HEK293 (cell line): ENCODE data around the gene RPL7A.

Experiments
- CTCF ChIA-PET: fragments of 350-600 bp; formaldehyde crosslinking; extraction: SDS; loops from one replicate; lab custom pipeline; 2021; ENCODE audit warnings: antibody characterized with exemption; lab: Yijun Ruan, JAX
- POLR2A ChIA-PET: fragments of 300-600 bp; formaldehyde crosslinking; extraction: SDS; loops from one replicate; lab custom pipeline; 2020; ENCODE audit warnings: antibody characterized with exemption, inconsistent platforms; lab: Yijun Ruan, JAX
- H3K27ac ChIP-seq: fragments of 200-500 bp; sonication (Bioruptor generic); 2 replicates; pipeline ENCODE4 v1.5.1; 2014; ENCODE audit warnings: low read depth, low read length, control low read depth, inconsistent platforms; ENCODE audit errors: extremely low read depth
- H3K36me3 ChIP-seq, 2 experiments: fragments of 200-500 bp in 1 of 2; sonication (Bioruptor generic) in 1 of 2; 1 replicate in 1 of 2; 2 replicates in 1 of 2; pipeline ENCODE4 v1.5.1; 2014 to 2017; ENCODE audit warnings: inconsistent platforms in 2 of 2, low read length in 2 of 2; ENCODE audit not compliant: control insufficient read depth in 2 of 2, insufficient read depth in 1 of 2
- H3K4me1 ChIP-seq: fragments of 200-500 bp; sonication (Bioruptor generic); 2 replicates; pipeline ENCODE4 v1.5.1; 2014; ENCODE audit warnings: mild to moderate bottlenecking, low read length, inconsistent platforms; ENCODE audit not compliant: control insufficient read depth, insufficient read depth
- H3K4me3 ChIP-seq: 2 replicates; pipeline ENCODE4 v1.5.1; 2011; ENCODE audit warnings: low read depth, mild to moderate bottlenecking, control low read depth, low read length, moderate library complexity
- H3K9me3 ChIP-seq: fragments of 200-500 bp; sonication (Bioruptor generic); 2 replicates; pipeline ENCODE4 v1.5.1; 2014; ENCODE audit warnings: low read depth, low read length, inconsistent platforms; ENCODE audit not compliant: control insufficient read depth, insufficient read depth
- EGR2 ChIP-seq: fragments of 450-650 bp; formaldehyde crosslinking; IDR thresholded peaks from 2 replicates; pipeline ENCODE4 v1.5.1; 2016; ENCODE audit warnings: low read depth, missing biosample characterization, missing genetic modification characterization
- GLI4 ChIP-seq: fragments of 450-650 bp; formaldehyde crosslinking; IDR thresholded peaks from 2 replicates; pipeline ENCODE4 v1.5.1; 2016; ENCODE audit warnings: missing biosample characterization, missing genetic modification characterization
- INSM2 ChIP-seq: fragments of 450-650 bp; formaldehyde crosslinking; IDR thresholded peaks from 2 replicates; pipeline ENCODE4 v1.5.1; 2016; ENCODE audit warnings: missing biosample characterization, missing genetic modification characterization
- KLF1 ChIP-seq: fragments of 450-650 bp; formaldehyde crosslinking; IDR thresholded peaks from 2 replicates; pipeline ENCODE4 v1.5.1; 2016; ENCODE audit warnings: missing biosample characterization, missing genetic modification characterization
- KLF8 ChIP-seq: fragments of 450-650 bp; formaldehyde crosslinking; IDR thresholded peaks from 2 replicates; pipeline ENCODE4 v1.5.1; 2016; ENCODE audit warnings: missing biosample characterization, missing genetic modification characterization
- KLF9 ChIP-seq: fragments of 450-650 bp; formaldehyde crosslinking; IDR thresholded peaks from 2 replicates; pipeline ENCODE4 v1.5.1; 2016; ENCODE audit warnings: missing biosample characterization, missing genetic modification characterization, low read depth
- PRDM4 ChIP-seq: fragments of 450-650 bp; formaldehyde crosslinking; IDR thresholded peaks from 2 replicates; pipeline ENCODE4 v1.5.1; 2017; ENCODE audit warnings: missing biosample characterization, missing genetic modification characterization
- RBAK ChIP-seq: fragments of 450-650 bp; formaldehyde crosslinking; IDR thresholded peaks from 2 replicates; pipeline ENCODE4 v1.5.1; 2016; ENCODE audit warnings: missing biosample characterization, missing genetic modification characterization
- SCRT2 ChIP-seq: fragments of 450-650 bp; formaldehyde crosslinking; IDR thresholded peaks from 2 replicates; pipeline ENCODE4 v1.5.1; 2016; ENCODE audit warnings: missing biosample characterization, missing genetic modification characterization
- SP2 ChIP-seq: fragments of 450-650 bp; formaldehyde crosslinking; IDR thresholded peaks from 2 replicates; pipeline ENCODE4 v1.5.1; 2016; ENCODE audit warnings: missing biosample characterization, missing genetic modification characterization
- SP3 ChIP-seq: fragments of 450-650 bp; formaldehyde crosslinking; IDR thresholded peaks from 2 replicates; pipeline ENCODE4 v1.5.1; 2016; ENCODE audit warnings: missing biosample characterization, missing genetic modification characterization
- ZBTB11 ChIP-seq: fragments of 450-650 bp; formaldehyde crosslinking; conservative IDR thresholded peaks from 2 replicates; pipeline ENCODE4 v1.5.1; 2016; ENCODE audit warnings: low read depth, missing biosample characterization, missing genetic modification characterization
- ZBTB17 ChIP-seq: fragments of 450-650 bp; formaldehyde crosslinking; IDR thresholded peaks from 2 replicates; pipeline ENCODE4 v1.5.1; 2016; ENCODE audit warnings: missing biosample characterization, missing genetic modification characterization
- ZBTB20 ChIP-seq: fragments of 450-650 bp; formaldehyde crosslinking; IDR thresholded peaks from 2 replicates; pipeline ENCODE4 v1.5.1; 2016; ENCODE audit warnings: missing biosample characterization, missing genetic modification characterization
- ZFP3 ChIP-seq: fragments of 450-650 bp; formaldehyde crosslinking; IDR thresholded peaks from 2 replicates; pipeline ENCODE4 v1.5.1; 2016; ENCODE audit warnings: low read depth, missing biosample characterization, missing genetic modification characterization
- ZNF169 ChIP-seq: fragments of 450-650 bp; formaldehyde crosslinking; IDR thresholded peaks from 2 replicates; pipeline ENCODE4 v1.5.1; 2016; ENCODE audit warnings: missing biosample characterization, missing genetic modification characterization
- ZNF274 ChIP-seq, 2 experiments: fragments of 200-500 bp in 1 of 2; fragments of 450-650 bp in 1 of 2; sonication (Bioruptor generic) in 1 of 2; formaldehyde crosslinking in 1 of 2; IDR thresholded peaks; 2 replicates each; pipeline versions ENCODE4 v1.5.1 to v1.6.1; 2014 to 2016; ENCODE audit warnings: borderline replicate concordance in 1 of 2, inconsistent platforms in 1 of 2, low read length in 1 of 2, missing biosample characterization in 1 of 2, missing genetic modification characterization in 1 of 2
- ZNF426 ChIP-seq: fragments of 450-650 bp; formaldehyde crosslinking; IDR thresholded peaks from 2 replicates; pipeline ENCODE4 v1.5.1; 2017; ENCODE audit warnings: missing biosample characterization, missing genetic modification characterization, mild to moderate bottlenecking, inconsistent platforms, moderate library complexity
- ZNF488 ChIP-seq: fragments of 450-650 bp; formaldehyde crosslinking; IDR thresholded peaks from 2 replicates; pipeline ENCODE4 v1.5.1; 2016; ENCODE audit warnings: missing biosample characterization, missing genetic modification characterization
- ZNF510 ChIP-seq: fragments of 450-650 bp; formaldehyde crosslinking; IDR thresholded peaks from 2 replicates; pipeline ENCODE4 v1.5.1; 2018; ENCODE audit warnings: mild to moderate bottlenecking, missing genetic modification characterization, missing biosample characterization; ENCODE audit not compliant: insufficient replicate concordance
- ZNF555 ChIP-seq: fragments of 450-650 bp; formaldehyde crosslinking; conservative IDR thresholded peaks from 2 replicates; pipeline ENCODE4 v1.5.1; 2017; ENCODE audit warnings: missing biosample characterization, mild to moderate bottlenecking, missing genetic modification characterization, inconsistent platforms
- ZNF561 ChIP-seq: fragments of 450-650 bp; IDR thresholded peaks from 2 replicates; pipeline ENCODE4 v1.5.1; 2018; ENCODE audit warnings: missing biosample characterization, missing genetic modification characterization, borderline replicate concordance
- ZNF621 ChIP-seq: fragments of 450-650 bp; formaldehyde crosslinking; IDR thresholded peaks from 2 replicates; pipeline ENCODE4 v1.5.1; 2017; ENCODE audit warnings: missing biosample characterization, missing genetic modification characterization
- ZNF664 ChIP-seq: fragments of 450-650 bp; formaldehyde crosslinking; IDR thresholded peaks from 2 replicates; pipeline ENCODE4 v1.5.1; 2016; ENCODE audit warnings: missing biosample characterization, missing genetic modification characterization
- ZNF677 ChIP-seq: fragments of 450-650 bp; IDR thresholded peaks from 2 replicates; pipeline ENCODE4 v1.5.0; 2018; ENCODE audit warnings: missing biosample characterization, mild to moderate bottlenecking, missing genetic modification characterization, moderate library complexity
- ZNF76 ChIP-seq: fragments of 450-650 bp; formaldehyde crosslinking; IDR thresholded peaks from 2 replicates; pipeline ENCODE4; 2016; ENCODE audit warnings: low read depth, missing biosample characterization, missing genetic modification characterization, borderline replicate concordance
- ZNF792 ChIP-seq: fragments of 450-650 bp; formaldehyde crosslinking; IDR thresholded peaks from 2 replicates; pipeline ENCODE4 v1.5.1; 2016; ENCODE audit warnings: missing biosample characterization, missing genetic modification characterization

Gene RPL7A

GRCh38 chr9:133375116-133375723 is 27.2 kb downstream of the RPL7A start (continued):
- TF ChIP-seq ZNF664 (tag by site-specific recombination) (no peak), PRDM4 (no peak), ZNF792 (tag by site-specific recombination) (no peak), ZNF561 (tag by site-specific recombination) (no peak), ZNF426 (tag by site-specific recombination) (no peak), ZNF555 (tag by site-specific recombination) (no peak), ZNF488 (tag by site-specific recombination) (no peak), SCRT2 (peak; percentile 88), ZNF621 (tag by site-specific recombination) (no peak), ZNF169 (no peak), ZBTB11 (tag by site-specific recombination) (peak; percentile 23; the same call in 1 of the 2 replicates), ZNF510 (tag by site-specific recombination) (no peak), ZBTB20 (tag by site-specific recombination) (peak; percentile 83)

- POLR2A ChIA-PET = interaction anchor here (0.7 to 3.9 kb wide), 10 partner anchors 11 to 109 kb away, joined by 3 to 18 read pairs (median 8); partner anchors contain the start of genes CACFD1, MED22, RPL7A and SLC2A6
- no peak for TF ChIP-seq ZFP3 (tag by site-specific recombination)
- no peak for TF ChIP-seq RBAK (tag by site-specific recombination)
- peak; percentile 42; the same call in 1 of the 2 replicates for TF ChIP-seq KLF1 (tag by site-specific recombination)
- TF ChIP-seq SP2 (tag by site-specific recombination) = peak; percentile 52
- no peak for TF ChIP-seq GLI4 (tag by site-specific recombination)
- no peak for TF ChIP-seq INSM2
- TF ChIP-seq KLF9 (tag by site-specific recombination) = peak; percentile 77
- TF ChIP-seq ZNF76 = no peak
- TF ChIP-seq SP3 = peak; percentile 57
- peak; percentile 44; the same call in 1 of the 2 replicates for TF ChIP-seq KLF8 (tag by site-specific recombination)
- TF ChIP-seq ZNF555 (tag by site-specific recombination) = no peak
- TF ChIP-seq ZNF677 (tag by site-specific recombination) = no peak
- no peak for TF ChIP-seq ZNF274 (IDR thresholded peaks at IDR 0.05; ENCODE audit: low read length)
- no peak for TF ChIP-seq ZNF274 (tag by site-specific recombination; IDR thresholded peaks at IDR 0.05; ENCODE audit: borderline replicate concordance)
- TF ChIP-seq ZBTB17 (tag by site-specific recombination) = no peak
- 0 out of 2 replicates have a peak, but pooled peaks have one; percentile 5 for TF ChIP-seq EGR2
These were observed 28.0 kb downstream of the RPL7A start, which contains the start of the genes STKLD1 and SURF4 for GRCh38 chr9:133375724-133376654. Gene STKLD1, plus strand, starts transcription at chr9:133376366. Its CDS starts 108 bp downstream, at chr9:133376474. Gene SURF4, minus strand, starts transcription at chr9:133376060. Its CDS starts 91 bp downstream, at chr9:133375969.

More at GRCh38 chr9:133375724-133376654, 28.0 kb downstream of the RPL7A start, which contains the start of the genes STKLD1 and SURF4:
- Histone ChIP-seq H3K4me3 (peak within 1 kb of the TSS; percentile 57), H3K4me1 (peaks cover 5% of the 10 kb centered on the region), H3K27ac (peak within 1 kb of the TSS; percentile 93), H3K36me3 (peaks cover 7 to 25% of the 10 kb centered on the region in 2 experiments; a peak in 2 of 3 replicates), H3K9me3 (no peaks in the 10 kb centered on the region)
- CTCF ChIA-PET = interaction anchor here (0.6 to 0.9 kb wide), 6 partner anchors 16 to 351 kb away, joined by 3 to 4 read pairs (median 3); no protein-coding TSS in a partner anchor
